Measurements from ENCODE around the gene MAP3K12.

Gene MAP3K12

GRCh38 chr12:53431187-53431586 lies 68.1 kb downstream of the MAP3K12 start:
- no peaks in the 10 kb centered on the region for H3K27me3 ChIP-seq (ENCODE audit: insufficient read depth, insufficient read length)
- no peak for DNase-seq (ENCODE audit: low read depth, low spot score)
- H3K9me3 ChIP-seq (ENCODE audit: insufficient read depth, low read length) = no peaks in the 10 kb centered on the region
- H3K9ac ChIP-seq (ENCODE audit: insufficient read length, low read depth) = no peak overlapping the region
- no peaks in the 10 kb centered on the region for H3K36me3 ChIP-seq (ENCODE audit: insufficient read depth, insufficient read length, low read length)
- no peak for TF ChIP-seq SUZ12 (IDR thresholded peaks at IDR 0.05; ENCODE audit: extremely low read depth, insufficient read depth, insufficient read length)
- H3K4me3 ChIP-seq (ENCODE audit: insufficient read length, low read depth) = no peak overlapping the region
- H3K4me1 ChIP-seq (ENCODE audit: insufficient read depth, insufficient read length) = peaks cover 3% of the 10 kb centered on the region

- Histone ChIP-seq H3K27me3 (ENCODE audit: insufficient read depth, insufficient read length) (no peaks in the 10 kb centered on the region), H3K9me3 (ENCODE audit: insufficient read depth, low read length) (no peaks in the 10 kb centered on the region), H3K4me3 (ENCODE audit: insufficient read length, low read depth) (no peak overlapping the region), H3K9ac (ENCODE audit: insufficient read length, low read depth) (no peak overlapping the region), H3K36me3 (ENCODE audit: insufficient read depth, insufficient read length, low read length) (no peaks in the 10 kb centered on the region), H3K4me1 (ENCODE audit: insufficient read depth, insufficient read length) (peaks cover 7% of the 10 kb centered on the region)
- DNase-seq (ENCODE audit: low read depth, low spot score) = no peak
- no peak for TF ChIP-seq SUZ12 (IDR thresholded peaks at IDR 0.05; ENCODE audit: extremely low read depth, insufficient read depth, insufficient read length)
Measured at GRCh38 chr12:53430116-53430515, 69.1 kb downstream of the MAP3K12 start.
